ENCODE data around the gene NR5A1. TPM values are rescaled to one million over a fixed set of nuclear protein-coding genes. Genes with fewer than 3 reads are reported as not detected.
A peak's percentile ranks its signal among the peaks of the same experiment; 100 is the strongest.

Gene NR5A1
- total RNA-seq, 4 donors from 2014 or later, result not detected

- no peak overlapping the region for H3K27ac ChIP-seq
- no peaks in the 10 kb centered on the region for H3K36me3 ChIP-seq
- peak overlapping the region; percentile 34 for H3K4me3 ChIP-seq
- peaks cover 20% of the 10 kb centered on the region for H3K4me1 ChIP-seq
- no peaks in the 10 kb centered on the region for H3K9me3 ChIP-seq
- no peak for DNase-seq (ENCODE audit: low spot score in 2 of 2)
- TF ChIP-seq EP300 (IDR thresholded peaks at IDR 0.05) (no peak), POLR2A (IDR thresholded peaks at IDR 0.05) (no peak), POLR2AphosphoS5 (IDR thresholded peaks at IDR 0.05) (no peak)
- 33% methylated on average over 8 of the region's 85 CpGs for WGBS
- H3K27me3 ChIP-seq, result peaks cover 54% of the 10 kb centered on the region
Measured at GRCh38 chr9:124452841-124453585, 54.2 kb downstream of the NR5A1 start.

DNA sequence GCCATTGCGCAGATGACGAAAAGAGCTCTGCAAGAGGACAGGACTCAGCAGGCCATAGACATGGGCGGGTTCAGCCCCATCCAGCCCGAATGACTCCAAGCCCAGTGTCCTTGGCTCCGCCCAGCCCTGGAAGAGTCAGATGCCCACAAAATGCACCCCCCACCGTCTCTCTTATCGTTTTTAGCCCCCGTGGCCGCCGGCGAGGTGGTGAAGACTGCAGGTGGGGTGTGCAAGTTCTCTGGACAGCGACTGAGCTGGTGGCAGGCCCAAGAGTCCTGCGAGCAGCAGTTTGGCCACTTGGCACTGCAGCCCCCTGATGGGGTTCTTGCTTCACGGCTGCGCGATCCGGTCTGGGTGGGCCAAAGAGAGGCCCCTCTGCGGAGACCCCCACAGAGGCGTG lies 54.9 kb downstream of the NR5A1 start:
- 71% methylated on average over 14 of the region's 19 CpGs for WGBS

DNA sequence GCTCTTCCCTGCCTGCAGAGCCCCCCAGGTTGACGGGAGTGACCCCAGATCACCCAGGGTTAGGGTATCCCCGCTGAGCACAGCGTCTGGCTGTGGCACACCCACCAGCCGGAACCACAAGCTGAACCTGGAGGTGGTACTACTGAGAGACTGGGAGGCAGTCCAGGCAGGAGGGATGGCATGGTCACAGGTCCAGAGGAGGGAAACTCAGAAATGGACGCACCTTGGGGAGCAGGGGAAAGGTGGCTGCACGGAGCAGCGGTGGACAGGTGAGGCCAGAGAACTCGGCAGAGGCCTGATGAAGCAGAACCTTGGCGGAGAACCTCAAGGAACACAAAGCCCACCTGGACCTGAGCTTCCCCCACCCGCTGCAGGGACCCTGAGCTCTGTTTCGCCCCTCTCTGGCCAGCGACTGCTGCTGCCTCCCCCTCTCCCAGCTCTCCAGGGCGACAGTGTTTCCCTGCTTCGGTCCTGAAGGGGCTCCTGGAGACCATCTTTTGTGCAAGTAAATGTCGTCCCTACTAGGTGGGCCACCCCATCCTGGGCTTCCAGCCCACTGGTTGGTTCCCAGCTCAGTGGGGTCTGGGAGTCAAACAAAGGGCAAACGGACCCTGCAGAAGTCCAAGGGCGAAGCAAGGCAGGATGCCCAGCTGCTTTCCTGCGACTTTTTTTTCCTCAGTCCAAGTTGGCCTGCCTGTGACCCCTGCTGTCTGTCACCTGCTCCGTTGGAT lies 56.1 kb downstream of the NR5A1 start:
- H3K27ac ChIP-seq, result no peak overlapping the region
- no peak for TF ChIP-seq POLR2AphosphoS5 (IDR thresholded peaks at IDR 0.05)
- TF ChIP-seq, protein P1, sequence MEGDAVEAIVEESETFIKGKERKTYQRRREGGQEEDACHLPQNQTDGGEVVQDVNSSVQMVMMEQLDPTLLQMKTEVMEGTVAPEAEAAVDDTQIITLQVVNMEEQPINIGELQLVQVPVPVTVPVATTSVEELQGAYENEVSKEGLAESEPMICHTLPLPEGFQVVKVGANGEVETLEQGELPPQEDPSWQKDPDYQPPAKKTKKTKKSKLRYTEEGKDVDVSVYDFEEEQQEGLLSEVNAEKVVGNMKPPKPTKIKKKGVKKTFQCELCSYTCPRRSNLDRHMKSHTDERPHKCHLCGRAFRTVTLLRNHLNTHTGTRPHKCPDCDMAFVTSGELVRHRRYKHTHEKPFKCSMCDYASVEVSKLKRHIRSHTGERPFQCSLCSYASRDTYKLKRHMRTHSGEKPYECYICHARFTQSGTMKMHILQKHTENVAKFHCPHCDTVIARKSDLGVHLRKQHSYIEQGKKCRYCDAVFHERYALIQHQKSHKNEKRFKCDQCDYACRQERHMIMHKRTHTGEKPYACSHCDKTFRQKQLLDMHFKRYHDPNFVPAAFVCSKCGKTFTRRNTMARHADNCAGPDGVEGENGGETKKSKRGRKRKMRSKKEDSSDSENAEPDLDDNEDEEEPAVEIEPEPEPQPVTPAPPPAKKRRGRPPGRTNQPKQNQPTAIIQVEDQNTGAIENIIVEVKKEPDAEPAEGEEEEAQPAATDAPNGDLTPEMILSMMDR (IDR thresholded peaks at IDR 0.05), result no peak
- no peak for TF ChIP-seq POLR2A (IDR thresholded peaks at IDR 0.05)
- TF ChIP-seq EP300 (IDR thresholded peaks at IDR 0.05), result no peak
- H3K27me3 ChIP-seq, result peaks cover 59% of the 10 kb centered on the region
- no peaks in the 10 kb centered on the region for H3K36me3 ChIP-seq
- WGBS, result 62% methylated on average over 16 of the region's 19 CpGs
- H3K4me1 ChIP-seq, result peaks cover 20% of the 10 kb centered on the region
- H3K9me3 ChIP-seq, result no peaks in the 10 kb centered on the region
- DNase-seq (ENCODE audit: low spot score in 2 of 2), result no peak
- H3K4me3 ChIP-seq, result peak overlapping the region; percentile 21

More for the DNA sequence above, 54.9 kb downstream of the NR5A1 start:
- Histone ChIP-seq H3K4me1 (peaks cover 20% of the 10 kb centered on the region), H3K9me3 (no peaks in the 10 kb centered on the region), H3K27ac (no peak overlapping the region), H3K4me3 (no peak overlapping the region), H3K27me3 (peaks cover 54% of the 10 kb centered on the region), H3K36me3 (no peaks in the 10 kb centered on the region)
- TF ChIP-seq, protein P1 (IDR thresholded peaks at IDR 0.05), result no peak
- TF ChIP-seq EP300 (IDR thresholded peaks at IDR 0.05), result no peak
- TF ChIP-seq POLR2A (IDR thresholded peaks at IDR 0.05), result no peak
- TF ChIP-seq POLR2AphosphoS5 (IDR thresholded peaks at IDR 0.05), result no peak
- DNase-seq (ENCODE audit: low spot score in 2 of 2), result no peak

DNA sequence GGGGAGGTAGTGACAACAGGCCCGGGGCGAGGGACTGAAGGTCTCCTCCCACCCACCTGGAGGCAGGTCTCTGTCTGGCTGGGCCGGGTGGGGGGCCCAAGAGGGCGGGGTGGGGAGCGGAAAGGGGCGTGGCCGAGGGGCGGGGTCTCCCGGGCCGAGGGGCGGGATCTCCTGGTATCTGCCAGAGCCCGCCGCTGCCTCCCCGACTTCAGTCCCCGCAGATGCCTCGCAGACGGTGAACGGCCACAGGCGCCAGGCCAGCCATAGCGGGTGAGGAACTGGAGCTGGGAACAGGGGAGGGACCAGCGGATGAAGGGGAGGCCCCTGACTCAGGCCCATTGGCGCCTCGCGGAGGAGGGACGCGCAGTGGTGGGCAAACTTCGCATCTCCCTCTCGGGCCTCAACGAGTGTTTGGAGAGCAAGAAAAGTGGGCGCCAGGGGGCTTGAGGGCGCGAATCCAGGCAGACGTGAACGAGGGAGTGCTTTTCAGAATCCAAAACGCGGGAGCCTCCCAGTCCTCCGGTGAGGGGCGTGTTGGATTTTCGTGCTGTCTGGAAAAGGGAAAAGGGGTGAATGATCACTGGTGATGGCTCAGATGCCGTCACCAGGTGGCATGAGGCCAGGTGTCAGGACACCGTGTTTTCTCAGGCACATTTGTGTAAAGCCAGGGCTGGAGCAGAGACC lies 56.8 kb downstream of the NR5A1 start, which contains the start of gene ADGRD2:
ADGRD2 (plus strand) TSS at position 211 of the 684 bp plus-strand sequence. CDS start 1,216 bp downstream, outside the sequence.
- H3K9me3 ChIP-seq, result no peaks in the 10 kb centered on the region
- H3K27me3 ChIP-seq, result peaks cover 59% of the 10 kb centered on the region
- H3K4me1 ChIP-seq, result peaks cover 20% of the 10 kb centered on the region
- peak in 1 of 2 donors; percentile 61 for DNase-seq (ENCODE audit: low spot score in 2 of 2)
- H3K4me3 ChIP-seq, result peak within 1 kb of the TSS; percentile 21
- 19% methylated on average over 36 of the region's 41 CpGs for WGBS
- H3K27ac ChIP-seq, result no peak within 1 kb of the TSS
- H3K36me3 ChIP-seq, result no peaks in the 10 kb centered on the region
- TF ChIP-seq, protein P1 (IDR thresholded peaks at IDR 0.05), result no peak

DNA sequence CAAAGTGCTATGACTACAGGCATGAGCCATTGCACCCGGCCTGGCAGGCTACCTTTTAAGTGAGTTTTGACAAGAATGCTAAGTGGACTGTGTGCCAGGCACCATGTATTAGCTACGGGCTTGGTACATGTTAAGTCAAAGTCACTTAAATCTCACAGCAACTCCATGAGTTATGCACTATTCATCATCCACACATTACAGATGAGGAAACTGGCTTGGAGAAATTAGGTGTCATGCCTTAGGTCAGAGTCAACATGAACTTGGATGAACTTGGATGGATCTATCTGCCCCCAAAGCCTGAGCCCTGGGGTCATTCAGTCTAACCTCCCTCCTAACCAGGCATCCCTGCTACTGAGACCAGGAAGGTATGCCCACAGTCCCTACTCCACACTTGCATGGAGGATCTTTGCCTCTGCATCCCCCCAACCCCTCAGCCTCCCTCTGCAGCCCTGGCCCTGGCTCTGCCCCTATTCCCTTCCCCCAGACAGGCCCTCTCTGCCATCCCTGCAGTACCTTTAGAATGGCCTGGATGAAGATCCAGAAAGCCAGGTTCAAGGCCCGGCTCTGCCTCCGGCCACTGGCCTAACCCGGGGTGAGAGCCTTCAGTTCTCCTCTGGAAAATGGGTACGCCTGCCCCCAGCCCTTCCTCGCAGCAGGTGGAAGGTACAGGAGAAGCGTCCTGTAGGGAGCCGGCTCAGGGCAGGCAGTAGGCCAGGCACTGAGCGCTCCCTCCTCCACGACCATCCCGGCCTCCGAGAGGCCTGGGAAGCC lies 57.6 kb downstream of the NR5A1 start:
- no peak overlapping the region for H3K4me3 ChIP-seq
- peaks cover 55% of the 10 kb centered on the region for H3K27me3 ChIP-seq
- peak in 1 of 2 donors; percentile 27 for DNase-seq (ENCODE audit: low spot score in 2 of 2)
- no peak for TF ChIP-seq POLR2AphosphoS5 (IDR thresholded peaks at IDR 0.05)
- TF ChIP-seq, protein P1 (IDR thresholded peaks at IDR 0.05), result no peak
- no peak for TF ChIP-seq EP300 (IDR thresholded peaks at IDR 0.05)
- no peak for TF ChIP-seq POLR2A (IDR thresholded peaks at IDR 0.05)
- no peaks in the 10 kb centered on the region for H3K36me3 ChIP-seq
- 82% methylated on average over 13 of the region's 13 CpGs for WGBS
- no peak overlapping the region for H3K27ac ChIP-seq
- peaks cover 20% of the 10 kb centered on the region for H3K4me1 ChIP-seq
- H3K9me3 ChIP-seq, result no peaks in the 10 kb centered on the region

Data from suprapubic skin (tissue), 4 donors.